HL-60 (cell line): ENCODE results near the gene GREB1.

ENCODE experiments used
- DNase-seq, 2 experiments: peaks; one replicate each; pipeline ENCODE4 v3.0.0-alpha.2; 2010 to 2020; ENCODE audit warnings: low read depth in 1 of 2, low spot score in 1 of 2
- H3K27ac ChIP-seq: fragments of 250-450 bp; sonication (Bioruptor Pico); replicated peaks from 2 replicates; pipeline ENCODE4 v1.5.1; 2020; ENCODE audit warnings: mild to moderate bottlenecking, moderate library complexity
- H3K27me3 ChIP-seq: fragments of 250-450 bp; sonication (Bioruptor Pico); 2 replicates; pipeline ENCODE4 v1.5.1; 2021; ENCODE audit warnings: mild to moderate bottlenecking, moderate library complexity; ENCODE audit not compliant: insufficient read depth, poor library complexity, severe bottlenecking
- H3K4me3 ChIP-seq: replicated peaks from 2 replicates; pipeline ENCODE4 v1.5.1; 2011; ENCODE audit warnings: mild to moderate bottlenecking, control low read depth, low read length; ENCODE audit not compliant: insufficient read depth
- CTCF ChIP-seq: IDR thresholded peaks from one replicate; pipeline ENCODE4 v1.5.1; 2011; ENCODE audit warnings: low read length, control low read depth, inconsistent platforms; ENCODE audit not compliant: insufficient read depth
- GABPA ChIP-seq: IDR thresholded peaks from 2 replicates; pipeline ENCODE4 v1.6.1; 2012; ENCODE audit warnings: low read depth
- POLR2AphosphoS5 ChIP-seq: IDR thresholded peaks from 2 replicates; pipeline ENCODE4 v1.6.1; 2012; ENCODE audit warnings: low read depth
- REST ChIP-seq: IDR thresholded peaks from 2 replicates; pipeline ENCODE4 v1.6.1; 2012; ENCODE audit warnings: low read depth; ENCODE audit not compliant: insufficient replicate concordance
- SPI1 ChIP-seq: IDR thresholded peaks from 2 replicates; pipeline ENCODE4 v1.6.1; 2012; ENCODE audit warnings: low read depth, mild to moderate bottlenecking, borderline replicate concordance

GREB1 gene

GRCh38 chr2:11493282-11493681, 40.6 kb upstream of the GREB1 start:
- no peak for DNase-seq
- TF ChIP-seq CTCF, result no peak
- Histone ChIP-seq H3K27me3 (peaks cover 2% of the 10 kb centered on the region), H3K4me3 (no peak overlapping the region), H3K27ac (no peak overlapping the region)

GRCh38 chr2:11494310-11494709, 39.5 kb upstream of the GREB1 start:
- TF ChIP-seq CTCF (no peak), GABPA (no peak), REST (no peak), POLR2AphosphoS5 (no peak)
- DNase-seq, result no peak
- no peak overlapping the region for H3K4me3 ChIP-seq
- peaks cover 2% of the 10 kb centered on the region for H3K27me3 ChIP-seq
- no peak overlapping the region for H3K27ac ChIP-seq

- TF ChIP-seq CTCF (no peak), SPI1 (no peak), POLR2AphosphoS5 (no peak), GABPA (no peak), REST (no peak)
- no peak overlapping the region for H3K4me3 ChIP-seq
- peaks cover 2% of the 10 kb centered on the region for H3K27me3 ChIP-seq
- DNase-seq, result no peak
- H3K27ac ChIP-seq, result no peak overlapping the region
Measured at GRCh38 chr2:11495844-11496681, 37.8 kb upstream of the GREB1 start.

GRCh38 chr2:11498543-11499034, 35.3 kb upstream of the GREB1 start:
- Histone ChIP-seq H3K27me3 (peaks cover 2% of the 10 kb centered on the region), H3K4me3 (no peak overlapping the region), H3K27ac (no peak overlapping the region)
- no peak for DNase-seq
- TF ChIP-seq REST (no peak), POLR2AphosphoS5 (no peak), SPI1 (no peak), GABPA (no peak), CTCF (no peak)
